GM23248 (cell line): ENCODE results near the gene ADCY10.

ENCODE experiments used
- EZH2 ChIP-seq: fragments of 200-600 bp; sonication (generic); IDR thresholded peaks from 2 replicates; pipeline ENCODE4 v1.6.1; 2018; ENCODE audit warnings: antibody characterized with exemption, mild to moderate bottlenecking; ENCODE audit not compliant: insufficient read depth, poor library complexity, severe bottlenecking
- EZH2phosphoT487 ChIP-seq: fragments of 200-600 bp; sonication (generic); IDR thresholded peaks from 2 replicates; pipeline ENCODE4 v1.6.1; 2018; ENCODE audit warnings: antibody characterized with exemption, moderate library complexity, mild to moderate bottlenecking, low read depth; ENCODE audit not compliant: insufficient read depth

GRCh38 chr1:167909691-167910180 is 4.2 kb downstream of the ADCY10 start:
- TF ChIP-seq EZH2phosphoT487 (no peak), EZH2 (no peak)
